SK-N-SH treated with all-trans-retinoic acid at 6 μM for 48 hours (cell line): Measurements from ENCODE around the gene BCL2A1.
"Not testable (repeated sequence)": the region's sequence is repeated elsewhere in the genome, so short reads cannot be mapped to it uniquely, and the experiment has no call there.

Source experiments
- ATAC-seq: fragments of 200-7000 bp; cut with Tn5 transposase; 3 replicates; pipeline ENCODE4 v1.9.1; 2020; ENCODE audit warnings: mild to moderate bottlenecking, moderate library complexity
- ARNTL ChIP-seq: fragments of 450-650 bp; formaldehyde crosslinking; IDR thresholded peaks from 2 replicates; pipeline ENCODE4 v1.5.0; 2020; ENCODE audit warnings: low read depth, mild to moderate bottlenecking, moderate library complexity, borderline replicate concordance
- BACH2 ChIP-seq: fragments of 250-450 bp; sonication (Bioruptor Pico); IDR thresholded peaks from 2 replicates; pipeline ENCODE4 v1.9.0; 2021; ENCODE audit warnings: mild to moderate bottlenecking, borderline replicate concordance
- CSDC2 ChIP-seq: fragments of 250-450 bp; sonication (Bioruptor Pico); IDR thresholded peaks from 2 replicates; pipeline ENCODE4 v1.5.0; 2020; ENCODE audit warnings: mild to moderate bottlenecking, moderate library complexity
- ESRRG ChIP-seq: fragments of 250-450 bp; sonication (Bioruptor Pico); IDR thresholded peaks from 2 replicates; pipeline ENCODE4 v1.6.1; 2021; ENCODE audit warnings: mild to moderate bottlenecking
- GLIS3 ChIP-seq: fragments of 250-450 bp; sonication (Bioruptor Pico); IDR thresholded peaks from 2 replicates; pipeline ENCODE4 v1.5.0; 2020; ENCODE audit warnings: mild to moderate bottlenecking, moderate library complexity
- OSR1 ChIP-seq: fragments of 250-450 bp; sonication (Bioruptor Pico); IDR thresholded peaks from 2 replicates; pipeline ENCODE4 v1.8.0; 2022; ENCODE audit warnings: moderate library complexity, mild to moderate bottlenecking, inconsistent platforms
- PPARA ChIP-seq: fragments of 250-450 bp; sonication (Bioruptor Pico); IDR thresholded peaks from 2 replicates; pipeline ENCODE4 v1.5.0; 2020; ENCODE audit warnings: mild to moderate bottlenecking, borderline replicate concordance
- RARB ChIP-seq: fragments of 250-450 bp; sonication (Bioruptor Pico); IDR thresholded peaks from 2 replicates; pipeline ENCODE4 v1.8.0; 2021; ENCODE audit warnings: mild to moderate bottlenecking, moderate library complexity
- SNAI2 ChIP-seq: fragments of 250-450 bp; sonication (Bioruptor Pico); IDR thresholded peaks from 2 replicates; pipeline ENCODE4 v1.5.0; 2020; ENCODE audit warnings: mild to moderate bottlenecking, moderate library complexity
- TCF4 ChIP-seq: fragments of 250-450 bp; sonication (Bioruptor Pico); IDR thresholded peaks from 2 replicates; pipeline ENCODE4 v1.8.0; 2021; ENCODE audit warnings: mild to moderate bottlenecking, moderate library complexity, borderline replicate concordance
- TOX ChIP-seq: fragments of 250-450 bp; sonication (Bioruptor Pico); IDR thresholded peaks from 2 replicates; pipeline ENCODE4 v1.8.0; 2021; ENCODE audit warnings: mild to moderate bottlenecking, moderate library complexity, borderline replicate concordance
- ZC3H10 ChIP-seq: fragments of 250-450 bp; sonication (Bioruptor Pico); IDR thresholded peaks from 2 replicates; pipeline ENCODE4 v1.5.1; 2021; ENCODE audit warnings: mild to moderate bottlenecking, moderate library complexity
- ZFP3 ChIP-seq: fragments of 250-450 bp; sonication (Bioruptor Pico); IDR thresholded peaks from 2 replicates; pipeline ENCODE4 v1.5.0; 2020; ENCODE audit warnings: mild to moderate bottlenecking, moderate library complexity
- ZFP30 ChIP-seq: fragments of 450-650 bp; formaldehyde crosslinking; IDR thresholded peaks from 2 replicates; pipeline ENCODE4 v1.5.0; 2022; ENCODE audit warnings: mild to moderate bottlenecking, moderate library complexity
- ZNF565 ChIP-seq: fragments of 450-650 bp; formaldehyde crosslinking; conservative IDR thresholded peaks from 2 replicates; pipeline ENCODE4 v1.5.0; 2020; ENCODE audit warnings: low read depth, mild to moderate bottlenecking, moderate library complexity
- ZNF70 ChIP-seq: fragments of 450-650 bp; formaldehyde crosslinking; IDR thresholded peaks from 2 replicates; pipeline ENCODE4 v1.5.0; 2020; ENCODE audit warnings: mild to moderate bottlenecking, moderate library complexity
- ZNF8 ChIP-seq: fragments of 450-650 bp; formaldehyde crosslinking; IDR thresholded peaks from 2 replicates; pipeline ENCODE4 v1.5.0; 2020; ENCODE audit warnings: mild to moderate bottlenecking, moderate library complexity
- TF ChIP-seq, protein P1 (sequence below): fragments of 250-450 bp; sonication (Bioruptor Pico); IDR thresholded peaks from 2 replicates; pipeline ENCODE4 v1.5.1; 2020; ENCODE audit warnings: low read depth, mild to moderate bottlenecking, moderate library complexity
- TF ChIP-seq, protein P2 (sequence below): fragments of 250-450 bp; sonication (Bioruptor Pico); IDR thresholded peaks from 2 replicates; pipeline ENCODE4 v1.5.0; 2020; ENCODE audit warnings: mild to moderate bottlenecking, moderate library complexity
- TF ChIP-seq, protein P3 (sequence below): fragments of 250-450 bp; sonication (Bioruptor Pico); IDR thresholded peaks from 2 replicates; pipeline ENCODE4 v1.5.1; 2021; ENCODE audit warnings: mild to moderate bottlenecking, moderate library complexity
- TF ChIP-seq, protein P4 (sequence below): fragments of 250-450 bp; sonication (Bioruptor Pico); IDR thresholded peaks from 2 replicates; pipeline ENCODE4 v1.8.0; 2020; ENCODE audit warnings: mild to moderate bottlenecking, moderate library complexity, borderline replicate concordance

The BCL2A1 gene

DNA sequence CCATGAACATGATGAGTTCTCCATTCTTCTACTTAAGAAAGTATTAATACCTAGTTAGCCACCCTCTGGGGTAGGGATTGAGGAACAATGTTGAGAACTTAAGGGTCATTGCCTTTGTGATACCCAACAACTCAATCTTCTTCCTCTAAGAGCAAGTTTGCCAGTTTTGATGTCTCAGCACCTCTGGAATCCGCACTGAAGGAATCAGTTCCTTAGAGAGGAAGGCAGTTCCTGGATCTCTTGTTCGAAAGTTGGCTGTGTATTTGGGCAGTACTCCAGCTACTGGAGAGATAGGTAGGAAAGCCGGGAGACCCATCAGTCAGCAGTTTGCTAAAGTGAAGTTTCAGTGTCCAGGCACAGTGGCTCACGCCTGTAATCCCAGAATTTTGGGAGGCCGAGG is 38.5 kb downstream of the BCL2A1 start:
- ATAC-seq = no peak
- TF ChIP-seq, protein P1, sequence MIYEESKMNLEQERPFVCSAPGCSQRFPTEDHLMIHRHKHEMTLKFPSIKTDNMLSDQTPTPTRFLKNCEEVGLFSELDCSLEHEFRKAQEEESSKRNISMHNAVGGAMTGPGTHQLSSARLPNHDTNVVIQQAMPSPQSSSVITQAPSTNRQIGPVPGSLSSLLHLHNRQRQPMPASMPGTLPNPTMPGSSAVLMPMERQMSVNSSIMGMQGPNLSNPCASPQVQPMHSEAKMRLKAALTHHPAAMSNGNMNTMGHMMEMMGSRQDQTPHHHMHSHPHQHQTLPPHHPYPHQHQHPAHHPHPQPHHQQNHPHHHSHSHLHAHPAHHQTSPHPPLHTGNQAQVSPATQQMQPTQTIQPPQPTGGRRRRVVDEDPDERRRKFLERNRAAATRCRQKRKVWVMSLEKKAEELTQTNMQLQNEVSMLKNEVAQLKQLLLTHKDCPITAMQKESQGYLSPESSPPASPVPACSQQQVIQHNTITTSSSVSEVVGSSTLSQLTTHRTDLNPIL (CRISPR knock-in tag) = no peak
- TF ChIP-seq, protein P2, sequence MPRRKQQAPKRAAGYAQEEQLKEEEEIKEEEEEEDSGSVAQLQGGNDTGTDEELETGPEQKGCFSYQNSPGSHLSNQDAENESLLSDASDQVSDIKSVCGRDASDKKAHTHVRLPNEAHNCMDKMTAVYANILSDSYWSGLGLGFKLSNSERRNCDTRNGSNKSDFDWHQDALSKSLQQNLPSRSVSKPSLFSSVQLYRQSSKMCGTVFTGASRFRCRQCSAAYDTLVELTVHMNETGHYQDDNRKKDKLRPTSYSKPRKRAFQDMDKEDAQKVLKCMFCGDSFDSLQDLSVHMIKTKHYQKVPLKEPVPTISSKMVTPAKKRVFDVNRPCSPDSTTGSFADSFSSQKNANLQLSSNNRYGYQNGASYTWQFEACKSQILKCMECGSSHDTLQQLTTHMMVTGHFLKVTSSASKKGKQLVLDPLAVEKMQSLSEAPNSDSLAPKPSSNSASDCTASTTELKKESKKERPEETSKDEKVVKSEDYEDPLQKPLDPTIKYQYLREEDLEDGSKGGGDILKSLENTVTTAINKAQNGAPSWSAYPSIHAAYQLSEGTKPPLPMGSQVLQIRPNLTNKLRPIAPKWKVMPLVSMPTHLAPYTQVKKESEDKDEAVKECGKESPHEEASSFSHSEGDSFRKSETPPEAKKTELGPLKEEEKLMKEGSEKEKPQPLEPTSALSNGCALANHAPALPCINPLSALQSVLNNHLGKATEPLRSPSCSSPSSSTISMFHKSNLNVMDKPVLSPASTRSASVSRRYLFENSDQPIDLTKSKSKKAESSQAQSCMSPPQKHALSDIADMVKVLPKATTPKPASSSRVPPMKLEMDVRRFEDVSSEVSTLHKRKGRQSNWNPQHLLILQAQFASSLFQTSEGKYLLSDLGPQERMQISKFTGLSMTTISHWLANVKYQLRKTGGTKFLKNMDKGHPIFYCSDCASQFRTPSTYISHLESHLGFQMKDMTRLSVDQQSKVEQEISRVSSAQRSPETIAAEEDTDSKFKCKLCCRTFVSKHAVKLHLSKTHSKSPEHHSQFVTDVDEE = no peak
- TF ChIP-seq GLIS3 (CRISPR knock-in tag) = no peak
- TF ChIP-seq, protein P3, sequence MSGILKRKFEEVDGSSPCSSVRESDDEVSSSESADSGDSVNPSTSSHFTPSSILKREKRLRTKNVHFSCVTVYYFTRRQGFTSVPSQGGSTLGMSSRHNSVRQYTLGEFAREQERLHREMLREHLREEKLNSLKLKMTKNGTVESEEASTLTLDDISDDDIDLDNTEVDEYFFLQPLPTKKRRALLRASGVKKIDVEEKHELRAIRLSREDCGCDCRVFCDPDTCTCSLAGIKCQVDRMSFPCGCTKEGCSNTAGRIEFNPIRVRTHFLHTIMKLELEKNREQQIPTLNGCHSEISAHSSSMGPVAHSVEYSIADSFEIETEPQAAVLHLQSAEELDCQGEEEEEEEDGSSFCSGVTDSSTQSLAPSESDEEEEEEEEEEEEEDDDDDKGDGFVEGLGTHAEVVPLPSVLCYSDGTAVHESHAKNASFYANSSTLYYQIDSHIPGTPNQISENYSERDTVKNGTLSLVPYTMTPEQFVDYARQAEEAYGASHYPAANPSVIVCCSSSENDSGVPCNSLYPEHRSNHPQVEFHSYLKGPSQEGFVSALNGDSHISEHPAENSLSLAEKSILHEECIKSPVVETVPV (CRISPR knock-in tag) = no peak

DNA sequence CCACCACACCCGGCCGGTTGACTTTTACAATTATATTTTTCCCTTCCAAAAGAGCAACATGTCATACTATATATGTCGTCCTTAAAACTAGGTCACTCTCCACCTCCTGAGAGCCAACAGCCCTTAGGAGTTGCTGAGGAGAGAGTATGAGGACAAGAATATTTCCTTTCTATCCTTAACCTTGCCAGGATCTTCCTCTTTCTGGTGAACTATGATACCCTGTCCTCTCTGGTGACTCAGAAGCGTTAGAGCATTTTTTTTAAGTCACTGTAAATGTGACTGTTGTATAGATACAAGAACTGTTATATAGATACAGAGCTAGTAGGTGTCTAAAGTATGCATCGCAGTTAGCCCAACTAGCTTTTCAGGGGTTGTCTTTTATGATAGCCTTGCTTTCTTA is 40.5 kb downstream of the BCL2A1 start:
- ATAC-seq = no peak
- TF ChIP-seq, protein P1 (CRISPR knock-in tag) = no peak
- TF ChIP-seq GLIS3 (CRISPR knock-in tag) (no peak), BACH2 (CRISPR knock-in tag) (no peak), ESRRG (no peak), RARB (CRISPR knock-in tag) (no peak), ZNF565 (CRISPR knock-in tag) (no peak), ZNF8 (CRISPR knock-in tag) (no peak), ZC3H10 (CRISPR knock-in tag) (no peak), TOX (CRISPR knock-in tag) (no peak), SNAI2 (CRISPR knock-in tag) (no peak), PPARA (CRISPR knock-in tag) (no peak), CSDC2 (CRISPR knock-in tag) (no peak), TCF4 (no peak), ZFP30 (CRISPR knock-in tag) (no peak), OSR1 (no peak), ARNTL (CRISPR knock-in tag) (no peak), ZFP3 (CRISPR knock-in tag) (no peak)

DNA sequence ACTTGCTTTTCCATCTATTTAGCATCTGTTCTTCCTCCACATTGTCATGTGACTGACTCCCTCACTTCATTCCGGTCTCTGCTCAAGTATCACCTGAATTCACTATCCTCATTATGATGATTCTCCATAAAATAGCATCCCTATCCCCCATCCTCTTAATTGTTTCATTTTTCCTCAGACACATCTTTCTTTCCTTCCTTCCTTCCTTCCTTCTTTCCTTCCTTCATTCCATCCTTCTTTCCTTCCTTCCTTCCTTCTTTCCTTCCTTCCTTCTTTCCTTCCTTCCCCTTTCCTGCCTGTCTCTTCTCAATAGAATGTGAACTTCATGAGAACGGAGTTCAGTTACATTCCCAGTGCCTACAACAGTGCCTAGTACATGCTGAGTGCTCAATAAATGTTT is 41.6 kb downstream of the BCL2A1 start:
- TF ChIP-seq BACH2 (CRISPR knock-in tag) (no peak), ZC3H10 (CRISPR knock-in tag) (no peak), OSR1 (no peak), ZFP30 (CRISPR knock-in tag) (no peak), TCF4 (no peak), ZNF70 (no peak), CSDC2 (CRISPR knock-in tag) (no peak), GLIS3 (CRISPR knock-in tag) (no peak), ZNF8 (CRISPR knock-in tag) (no peak), PPARA (CRISPR knock-in tag) (no peak), ARNTL (CRISPR knock-in tag) (no peak), ESRRG (no peak), TOX (CRISPR knock-in tag) (no peak), ZFP3 (CRISPR knock-in tag) (no peak), RARB (CRISPR knock-in tag) (no peak)
- TF ChIP-seq, protein P3 (CRISPR knock-in tag) = no peak
- TF ChIP-seq, protein P1 (CRISPR knock-in tag) = no peak
- TF ChIP-seq, protein P4, sequence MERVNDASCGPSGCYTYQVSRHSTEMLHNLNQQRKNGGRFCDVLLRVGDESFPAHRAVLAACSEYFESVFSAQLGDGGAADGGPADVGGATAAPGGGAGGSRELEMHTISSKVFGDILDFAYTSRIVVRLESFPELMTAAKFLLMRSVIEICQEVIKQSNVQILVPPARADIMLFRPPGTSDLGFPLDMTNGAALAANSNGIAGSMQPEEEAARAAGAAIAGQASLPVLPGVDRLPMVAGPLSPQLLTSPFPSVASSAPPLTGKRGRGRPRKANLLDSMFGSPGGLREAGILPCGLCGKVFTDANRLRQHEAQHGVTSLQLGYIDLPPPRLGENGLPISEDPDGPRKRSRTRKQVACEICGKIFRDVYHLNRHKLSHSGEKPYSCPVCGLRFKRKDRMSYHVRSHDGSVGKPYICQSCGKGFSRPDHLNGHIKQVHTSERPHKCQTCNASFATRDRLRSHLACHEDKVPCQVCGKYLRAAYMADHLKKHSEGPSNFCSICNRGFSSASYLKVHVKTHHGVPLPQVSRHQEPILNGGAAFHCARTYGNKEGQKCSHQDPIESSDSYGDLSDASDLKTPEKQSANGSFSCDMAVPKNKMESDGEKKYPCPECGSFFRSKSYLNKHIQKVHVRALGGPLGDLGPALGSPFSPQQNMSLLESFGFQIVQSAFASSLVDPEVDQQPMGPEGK (CRISPR knock-in tag) = no peak
- no peak for ATAC-seq

DNA sequence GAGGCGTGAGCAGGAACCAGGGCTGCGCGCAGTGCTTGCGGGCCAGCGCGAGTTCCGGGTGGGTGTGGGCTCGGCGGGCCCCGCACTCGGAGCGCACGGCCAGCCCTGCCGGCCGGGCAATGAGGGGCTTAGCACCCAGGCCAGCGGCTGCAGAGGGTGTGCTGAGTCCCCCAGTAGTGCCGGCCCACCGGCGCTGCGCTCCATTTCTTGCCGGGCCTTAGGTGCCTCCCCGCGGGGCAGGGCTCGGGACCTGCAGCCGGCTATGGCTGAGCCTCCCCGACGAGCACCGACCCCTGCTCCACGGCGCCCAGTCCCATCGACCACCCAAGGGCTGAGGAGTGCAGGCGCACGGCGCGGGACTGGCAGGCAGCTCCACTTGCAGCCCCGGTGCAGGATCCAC is 44.9 kb downstream of the BCL2A1 start:
- ATAC-seq = not testable (repeated sequence)
